NCI-H748 treated with DMSO at 0.1 percent for 48 hours (cell line): ENCODE data around the gene MAD1L1.

ENCODE experiments used
- DNase-seq: peaks from one replicate; lab custom pipeline; 2025; lab: John Stamatoyannopoulos, UW

The MAD1L1 gene

DNA sequence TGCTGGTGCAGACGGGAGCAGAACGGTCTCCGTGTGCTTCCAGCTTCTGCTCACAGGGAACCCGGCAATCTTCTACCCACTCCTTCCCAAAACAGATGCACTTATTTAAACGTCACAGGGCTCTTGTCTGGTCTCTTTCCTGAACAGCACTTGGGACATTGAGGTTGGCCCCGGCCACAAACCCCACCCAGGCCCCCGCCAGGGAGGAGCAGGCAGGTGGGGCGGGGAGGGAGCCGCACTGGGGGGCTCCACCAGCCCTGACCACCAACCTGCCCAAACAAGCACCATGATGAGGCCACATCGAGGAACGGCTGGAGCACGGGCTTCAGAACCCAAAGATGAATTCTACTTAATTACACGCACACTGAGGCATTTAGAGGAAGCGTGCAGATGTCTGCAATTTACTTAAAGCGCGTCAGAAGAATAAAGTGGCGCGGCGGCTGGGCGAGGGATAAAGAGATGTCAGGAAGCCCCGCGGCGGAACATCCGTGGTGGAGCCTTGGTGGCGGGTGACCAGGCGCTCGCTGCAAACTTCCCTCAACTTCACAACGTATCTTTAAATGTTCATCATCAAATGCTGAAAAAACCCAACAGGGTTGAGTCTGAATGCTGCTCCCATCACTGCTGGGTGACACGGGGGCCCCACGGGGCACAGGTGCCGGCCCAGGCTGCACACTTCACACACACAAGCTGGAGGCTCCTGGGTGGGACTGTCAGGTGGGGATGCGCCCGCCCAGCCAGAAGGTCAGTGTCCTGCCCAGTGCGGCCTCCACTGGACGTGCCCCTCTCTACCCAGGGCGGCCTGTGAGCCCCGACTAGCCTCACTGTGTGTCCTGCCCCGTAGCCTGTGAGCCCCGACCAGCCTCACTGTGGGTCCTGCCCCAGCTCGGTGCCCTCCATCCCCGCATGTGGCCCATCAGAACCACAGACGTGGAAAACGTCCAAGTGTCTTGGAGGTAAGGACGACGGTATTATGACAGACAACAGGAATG, 279.2 kb downstream of the MAD1L1 start:
- no peak for DNase-seq

DNA sequence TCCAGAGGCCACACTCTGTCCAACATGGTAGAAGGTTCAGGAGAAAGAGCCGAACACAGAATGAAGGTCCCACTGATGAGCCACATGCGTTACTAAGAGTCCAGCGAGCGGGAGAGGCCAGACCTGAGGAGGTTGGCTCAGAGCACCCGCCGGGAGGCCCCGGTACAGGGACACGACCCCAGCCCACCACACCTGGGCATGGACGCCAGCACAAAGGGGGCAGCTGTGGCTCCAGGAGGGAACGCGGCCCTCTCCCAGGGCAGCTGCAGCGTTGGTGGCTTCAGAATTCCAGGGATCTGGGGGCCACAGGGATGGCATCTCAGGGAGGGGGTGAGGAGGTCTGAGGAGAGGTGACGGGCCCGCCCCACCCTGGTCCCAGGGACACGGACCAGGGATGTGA, 280.0 kb downstream of the MAD1L1 start:
- no peak for DNase-seq

DNA sequence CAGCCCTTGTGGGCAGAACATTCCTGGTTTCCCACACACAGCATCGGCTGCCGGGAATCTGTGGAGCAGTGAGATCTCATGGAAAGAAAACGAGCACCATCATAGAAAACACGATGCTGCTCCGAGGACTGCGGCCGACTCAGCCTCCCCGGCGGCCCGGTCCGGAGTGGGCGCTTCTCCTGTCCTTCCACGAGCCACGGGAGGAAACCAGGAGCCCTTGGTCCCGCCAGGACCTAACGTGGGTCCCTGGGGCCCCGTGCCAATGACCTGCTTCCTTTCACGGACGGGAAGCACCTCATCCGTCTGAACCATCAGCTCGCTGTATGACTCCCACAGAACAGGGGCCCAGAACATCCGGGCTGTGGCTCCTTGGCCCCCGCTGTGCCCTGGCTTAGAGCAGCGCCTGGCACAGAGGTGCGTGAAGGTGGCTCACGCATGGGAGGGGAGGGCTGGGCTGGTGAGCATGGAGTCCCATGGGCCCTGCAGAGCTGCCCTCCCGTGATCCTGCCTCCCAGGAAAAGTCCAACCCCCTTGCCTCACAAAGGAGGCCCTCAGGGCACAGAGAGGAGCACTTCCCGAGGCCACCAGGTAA, 280.5 kb downstream of the MAD1L1 start:
- no peak for DNase-seq

DNA sequence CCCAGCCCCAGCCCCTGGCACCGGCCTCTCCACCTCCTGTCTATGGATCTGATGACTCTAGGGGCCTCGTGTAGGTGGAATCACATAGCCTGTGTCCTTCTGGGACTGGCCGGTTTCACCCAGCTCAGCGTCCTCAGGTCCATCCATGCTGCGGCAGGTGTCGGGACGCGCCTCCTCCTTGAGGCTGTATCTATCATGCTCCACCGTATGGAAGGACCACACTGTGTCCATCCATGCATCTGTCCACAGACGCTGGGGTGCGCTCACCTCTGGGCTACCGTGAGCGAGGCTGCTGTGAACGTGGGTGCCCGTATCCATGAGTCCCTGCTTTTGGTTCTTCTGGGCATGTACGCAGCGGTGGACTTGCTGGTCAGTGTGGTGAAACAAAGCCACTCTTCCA, 281.1 kb downstream of the MAD1L1 start:
- no peak for DNase-seq

DNA sequence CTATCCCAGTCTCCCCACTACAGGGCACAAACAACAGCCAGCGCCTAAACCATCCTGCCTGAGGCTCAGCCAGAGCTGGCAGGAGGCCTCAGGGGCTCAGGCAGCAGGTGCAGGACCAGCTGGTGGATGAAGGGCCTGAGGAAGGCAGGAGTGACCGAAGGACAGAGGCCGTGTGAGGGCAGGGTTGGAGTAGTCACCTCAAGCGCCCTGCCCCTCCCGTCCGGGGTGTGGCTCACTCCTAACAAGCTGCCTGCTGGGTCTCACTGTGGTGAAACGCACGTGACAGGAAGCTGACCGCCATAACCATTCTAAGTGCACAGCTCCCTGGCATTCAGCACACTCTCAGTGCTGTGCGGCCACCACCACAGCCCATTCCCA, 281.6 kb downstream of the MAD1L1 start:
- peak; percentile 38 for DNase-seq

DNA sequence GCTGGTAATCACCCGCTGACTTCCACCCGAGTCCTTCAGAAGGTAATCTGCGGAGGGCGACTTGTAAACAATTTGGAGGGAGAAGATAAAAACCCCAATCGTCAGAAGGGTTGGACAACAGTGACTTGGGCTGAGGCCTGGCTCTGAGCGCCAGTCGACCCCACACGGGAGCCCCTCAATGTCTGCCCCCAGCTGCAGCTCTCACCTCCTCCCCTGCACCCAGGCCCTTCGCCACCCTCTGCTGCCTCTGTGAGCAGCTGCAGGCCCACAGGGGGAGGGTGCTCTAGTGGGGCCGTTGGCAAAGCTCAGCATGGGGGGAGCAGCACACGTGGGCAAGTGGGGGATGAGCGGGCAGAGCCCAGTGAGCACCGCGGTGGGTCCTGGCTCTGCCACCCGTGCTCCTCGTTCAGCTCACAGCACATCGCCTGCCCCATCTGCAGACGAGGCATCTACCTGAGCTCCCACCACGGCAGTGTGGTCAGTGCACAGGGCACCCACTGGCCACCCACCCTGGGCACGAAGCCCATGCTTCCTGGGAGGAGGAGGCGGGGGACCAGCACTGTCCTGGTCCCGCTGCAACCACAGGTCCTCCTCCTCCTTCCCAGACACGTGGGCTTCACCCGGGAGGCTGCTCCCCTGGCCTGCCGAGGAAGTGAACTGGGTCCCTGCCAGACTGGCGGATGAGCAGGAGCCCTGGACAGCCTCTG, 282.1 kb downstream of the MAD1L1 start:
- DNase-seq = no peak

DNA sequence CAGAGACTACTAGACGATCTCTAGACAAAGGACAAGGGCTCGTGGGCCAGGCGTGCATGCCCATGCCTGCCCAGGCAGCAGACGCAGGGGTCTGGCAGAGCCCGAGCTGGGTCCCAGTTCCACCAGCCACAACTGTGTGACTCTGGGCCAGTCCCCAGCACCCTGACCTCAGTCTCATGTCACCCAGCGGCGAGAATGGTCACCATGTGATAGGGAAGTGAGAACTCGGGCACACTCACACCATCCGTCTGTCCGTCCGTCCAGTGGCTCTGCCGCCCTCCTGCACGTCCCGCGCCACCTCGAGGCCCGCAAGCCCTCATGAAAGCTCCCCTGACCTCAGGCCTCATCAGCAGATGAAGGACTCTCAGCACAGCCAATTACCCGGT, 282.7 kb downstream of the MAD1L1 start:
- no peak for DNase-seq

DNA sequence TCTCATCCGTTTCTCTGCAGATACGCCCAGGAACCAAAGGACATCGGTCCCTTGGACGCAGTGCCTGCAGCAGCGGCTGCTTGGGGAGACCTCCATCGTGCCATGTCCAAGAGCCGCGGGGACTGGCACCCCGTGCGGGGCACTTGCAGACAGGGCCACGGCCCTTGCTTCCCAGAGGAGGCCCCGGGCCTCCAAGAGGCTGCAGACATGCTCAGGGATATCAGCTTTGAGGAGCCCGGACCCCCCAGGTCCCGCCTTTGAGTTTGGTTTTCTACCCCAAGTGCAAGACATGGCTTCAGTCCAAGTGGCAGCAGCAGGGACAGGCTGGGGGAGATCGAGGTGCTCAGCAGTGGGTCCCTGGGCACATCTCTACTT, 283.1 kb downstream of the MAD1L1 start:
- no peak for DNase-seq

DNA sequence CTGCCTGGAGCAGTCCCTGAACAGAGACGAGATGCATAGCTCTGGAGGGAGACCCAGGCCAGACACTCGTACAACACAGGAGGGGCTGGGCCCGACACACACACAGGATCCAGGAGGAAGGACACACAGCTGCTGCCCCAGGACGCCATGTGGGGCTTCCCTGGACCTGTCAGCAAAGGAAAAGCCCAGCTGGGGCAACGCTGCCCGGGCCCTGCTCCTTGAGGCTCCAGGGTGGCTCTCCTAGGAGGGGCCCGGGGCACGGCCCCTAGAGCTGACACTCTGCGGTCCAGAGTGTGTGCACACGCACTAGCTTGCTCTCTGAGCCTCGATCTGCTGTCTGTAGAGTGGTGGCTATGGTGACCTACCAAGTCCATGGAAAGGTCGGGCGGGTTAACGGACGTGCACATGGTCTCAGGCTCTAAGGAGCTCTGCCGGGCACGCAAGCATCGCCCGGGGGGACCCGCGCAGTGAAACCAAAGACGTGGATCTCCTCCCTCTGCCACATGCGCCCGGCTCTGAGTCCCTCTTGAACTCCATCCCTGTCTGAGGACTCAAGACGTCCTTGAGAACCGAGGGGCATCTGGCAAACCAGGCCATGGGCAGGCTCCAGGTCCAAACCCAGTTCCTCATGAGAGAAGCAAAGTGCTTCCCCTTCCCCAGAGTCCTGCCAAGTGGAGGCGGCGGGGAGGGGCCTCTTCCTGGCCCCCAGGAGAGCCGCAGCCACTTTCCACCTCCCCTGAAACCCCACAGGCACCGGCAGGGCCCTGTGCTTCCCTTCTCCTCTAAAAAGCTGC, 283.7 kb downstream of the MAD1L1 start:
- no peak for DNase-seq

DNA sequence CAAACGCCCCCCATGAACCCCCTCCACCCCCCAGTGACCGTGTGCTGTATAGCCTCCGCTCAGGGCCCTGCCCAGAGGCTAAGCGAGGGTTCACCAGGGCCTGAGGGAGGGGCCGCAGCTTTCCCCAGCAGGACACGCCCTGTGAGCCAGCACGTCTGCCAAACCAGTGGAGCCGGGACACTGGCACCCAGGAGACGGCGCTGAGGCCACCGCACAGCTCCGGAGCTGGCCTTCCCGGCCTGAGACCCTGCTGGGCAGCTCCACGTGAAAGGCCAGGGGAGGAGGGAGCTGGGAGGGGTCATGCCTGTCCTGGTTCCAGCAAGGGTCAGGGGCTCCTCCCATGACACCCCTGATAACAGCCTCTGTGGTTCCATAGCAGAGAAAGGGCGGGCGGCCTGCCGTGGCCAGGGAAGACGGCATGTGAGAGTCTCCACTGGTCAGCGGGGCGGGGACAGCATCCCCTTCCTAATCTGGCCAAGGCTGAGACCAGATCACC, 284.4 kb downstream of the MAD1L1 start:
- DNase-seq = no peak

DNA sequence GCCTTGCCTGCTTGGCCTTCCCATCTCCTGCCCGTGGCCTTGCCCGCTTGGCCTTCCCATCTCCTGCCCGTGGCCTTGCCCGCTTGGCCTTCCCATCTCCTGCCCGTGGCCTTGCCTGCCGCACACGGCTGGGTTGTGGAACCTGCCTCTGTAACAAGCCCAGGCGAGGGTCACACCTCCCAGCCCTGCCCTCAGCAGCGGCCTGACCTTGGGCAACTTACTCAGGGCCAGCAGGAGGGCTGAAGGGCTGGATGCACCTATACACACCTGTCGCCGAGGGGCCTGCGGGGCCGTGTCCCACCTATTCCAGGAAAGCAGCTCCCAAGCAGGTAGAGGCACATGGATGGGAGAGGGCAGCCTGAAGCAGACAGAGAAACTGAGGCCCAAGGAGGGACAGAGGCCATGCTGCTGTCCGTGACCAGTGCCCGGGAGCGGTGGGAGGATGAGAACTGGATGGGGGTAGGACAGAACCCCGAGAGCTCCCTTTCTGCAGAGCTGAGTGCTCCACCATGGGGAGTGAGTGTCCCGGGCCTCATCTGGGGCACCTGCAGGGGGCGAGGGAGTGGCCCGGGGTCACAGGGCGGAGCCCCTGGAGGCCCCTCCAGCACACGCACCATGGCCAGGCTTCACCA, 285.0 kb downstream of the MAD1L1 start:
- DNase-seq = no peak

DNA sequence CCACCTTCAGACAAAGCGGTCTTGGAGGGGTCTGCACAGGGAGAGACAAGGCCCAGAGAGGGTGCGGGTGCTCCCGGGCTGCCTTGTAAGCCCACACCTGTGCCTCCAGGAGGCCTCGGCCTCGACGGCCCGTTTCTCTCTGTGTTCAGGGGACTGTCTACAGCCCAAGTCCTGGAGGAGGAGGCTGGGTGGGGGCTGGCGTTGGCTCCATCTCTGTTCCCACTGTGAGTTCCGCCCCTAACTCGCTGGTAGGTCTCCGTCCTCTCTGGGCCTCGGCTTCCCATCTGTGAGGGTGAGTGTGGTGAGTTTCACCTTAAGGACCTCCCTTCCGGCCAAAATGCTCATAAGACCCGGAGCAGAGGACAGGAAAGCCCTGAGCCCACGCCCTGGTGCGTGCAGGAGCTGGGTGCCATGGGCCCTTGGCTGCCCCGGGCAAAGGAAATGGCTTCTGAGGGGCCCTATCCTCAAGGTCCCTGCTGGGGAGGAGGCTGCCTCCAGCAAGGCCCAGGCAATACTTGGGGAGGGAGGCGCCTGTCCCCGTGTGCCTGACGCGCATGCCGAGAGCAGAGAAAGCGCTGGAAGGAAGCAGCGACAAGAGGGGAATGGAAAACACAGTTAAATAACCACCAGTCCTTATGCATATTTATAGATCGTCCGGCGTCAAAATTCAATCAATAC, 285.8 kb downstream of the MAD1L1 start:
- DNase-seq = no peak

DNA sequence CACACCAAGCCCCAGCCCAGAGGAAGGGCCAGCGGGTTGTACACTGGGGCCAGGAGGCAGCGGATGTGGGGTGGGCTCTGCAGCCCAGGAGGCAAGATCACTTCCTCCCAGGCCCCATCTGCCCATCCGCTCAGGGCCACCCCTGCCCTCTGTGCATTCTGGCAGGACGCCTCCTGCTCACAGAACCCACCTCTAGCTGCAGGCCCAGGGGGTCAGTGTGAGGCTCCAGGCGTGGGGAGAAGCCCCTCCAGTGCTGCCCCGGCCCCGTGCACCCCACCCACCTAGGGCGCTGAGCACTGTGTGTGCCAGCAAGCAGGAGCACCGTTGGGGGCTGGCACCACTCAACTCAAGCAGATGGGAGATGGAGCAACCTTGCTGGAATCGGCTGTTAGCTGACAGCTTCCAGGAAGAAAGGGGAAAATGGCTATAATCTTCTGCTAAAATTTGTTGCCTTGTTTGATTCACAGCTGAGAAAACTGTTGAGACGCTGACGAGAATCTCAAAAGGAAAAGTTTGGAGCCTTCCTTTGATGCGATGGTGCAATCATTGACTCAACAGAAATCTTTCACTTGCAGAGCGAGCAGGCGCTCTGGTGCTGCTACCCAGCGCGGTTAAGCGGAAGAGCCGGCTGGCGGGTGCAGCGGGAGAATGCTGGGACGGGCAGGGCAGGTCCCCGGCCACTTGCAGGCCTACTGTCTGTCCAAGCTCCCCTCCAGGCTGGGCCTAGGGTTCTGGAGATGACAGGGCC, 286.5 kb downstream of the MAD1L1 start:
- DNase-seq = no peak

DNA sequence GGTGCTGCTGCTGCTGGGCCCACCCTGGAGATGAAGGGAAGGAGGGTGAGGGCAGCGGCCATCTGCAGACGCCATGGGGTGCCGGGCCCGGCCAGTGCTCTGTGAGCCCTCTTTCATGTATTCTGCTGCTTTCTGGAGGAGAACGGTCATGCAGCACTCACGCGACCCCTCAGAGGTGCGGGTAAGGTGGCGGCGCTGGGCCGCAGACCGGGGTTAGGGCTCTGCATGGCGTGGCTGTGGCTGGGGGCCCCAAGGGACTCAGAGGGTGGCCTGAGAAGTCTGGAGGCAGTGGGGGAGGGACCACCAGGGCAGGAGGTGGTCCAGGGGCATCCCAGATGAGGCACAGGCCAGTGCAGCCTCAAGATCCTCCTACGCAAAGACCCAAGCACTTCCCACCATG, 287.2 kb downstream of the MAD1L1 start:
- no peak for DNase-seq

DNA sequence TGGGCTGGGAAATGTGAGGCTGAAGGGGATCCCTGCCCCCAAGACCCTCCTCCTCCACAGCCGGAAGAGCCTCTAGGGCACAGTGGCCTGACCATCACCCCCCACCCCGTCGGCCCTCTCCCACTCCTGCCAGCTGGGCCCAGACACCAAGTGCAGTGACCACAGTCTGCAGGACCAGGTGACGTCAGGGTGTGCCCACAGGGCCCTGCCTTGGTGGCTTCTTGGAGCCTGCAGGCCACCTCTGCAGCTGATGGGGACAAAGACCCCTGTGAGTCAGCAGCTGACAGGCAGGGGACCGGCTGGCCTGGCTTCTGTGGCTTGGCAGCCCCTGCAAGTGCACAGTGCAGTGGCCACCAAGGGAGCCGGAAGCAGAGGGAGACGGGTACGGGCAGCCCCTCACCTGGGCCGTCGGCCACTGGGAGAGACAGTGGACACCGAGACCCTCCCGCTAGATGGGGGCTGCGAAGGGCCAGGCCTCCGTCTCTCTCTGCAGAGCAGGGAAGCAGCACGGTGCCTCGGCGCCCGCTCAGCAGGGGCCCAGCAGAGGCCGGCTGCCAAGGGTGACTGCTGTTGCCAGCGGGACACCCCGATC, 288.0 kb downstream of the MAD1L1 start:
- no peak for DNase-seq

DNA sequence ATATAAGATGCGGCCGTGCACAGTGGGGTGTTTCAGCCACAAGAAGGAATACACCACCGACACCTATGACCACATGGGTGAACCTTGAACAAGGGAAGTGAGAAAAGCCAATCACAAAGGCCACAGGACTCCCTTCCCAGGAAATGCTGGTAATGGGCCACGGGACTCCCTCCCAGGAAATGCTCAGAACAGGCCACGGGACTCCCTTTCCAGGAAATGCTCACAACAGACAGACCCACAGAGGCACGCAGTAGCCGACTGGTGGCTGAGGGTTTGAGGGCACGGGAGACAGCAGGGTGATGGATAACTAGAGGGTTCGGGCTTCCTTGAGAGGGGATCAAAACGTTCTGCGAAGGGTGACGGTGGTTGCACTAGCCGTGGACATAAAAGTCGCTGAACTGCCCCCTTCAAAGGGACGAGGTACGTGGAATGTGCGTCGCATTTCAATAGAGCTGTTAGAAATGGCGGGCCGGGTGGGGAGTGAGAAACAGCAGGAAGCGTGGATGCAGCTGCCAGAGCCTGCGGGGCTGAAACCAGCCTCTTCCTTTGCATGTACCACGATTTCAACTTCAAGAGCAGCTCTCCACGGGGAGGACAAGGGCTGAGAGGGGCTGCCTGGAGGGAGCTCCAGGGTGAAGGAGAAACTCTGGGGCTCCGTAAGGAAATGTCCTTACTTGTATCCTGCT, 288.7 kb downstream of the MAD1L1 start:
- DNase-seq = no peak

DNA sequence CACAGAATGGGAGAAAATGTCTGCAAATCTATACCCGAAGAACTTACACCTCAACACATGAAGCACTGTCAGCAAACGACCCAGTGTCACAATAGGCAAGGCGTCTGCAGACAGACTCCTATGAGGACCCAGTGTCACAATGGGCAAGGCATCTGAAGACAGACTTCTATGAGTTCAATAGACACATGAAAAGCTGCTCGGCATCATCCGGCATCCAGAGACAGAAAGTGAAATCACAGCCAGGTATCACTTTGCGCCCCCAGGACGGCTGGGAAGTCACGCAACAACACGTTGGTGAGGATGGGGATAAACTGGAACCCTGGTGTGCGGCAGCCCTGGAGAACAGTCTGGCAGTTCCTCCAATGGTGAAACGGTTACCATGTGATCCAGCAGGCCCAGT, 289.4 kb downstream of the MAD1L1 start:
- no peak for DNase-seq

DNA sequence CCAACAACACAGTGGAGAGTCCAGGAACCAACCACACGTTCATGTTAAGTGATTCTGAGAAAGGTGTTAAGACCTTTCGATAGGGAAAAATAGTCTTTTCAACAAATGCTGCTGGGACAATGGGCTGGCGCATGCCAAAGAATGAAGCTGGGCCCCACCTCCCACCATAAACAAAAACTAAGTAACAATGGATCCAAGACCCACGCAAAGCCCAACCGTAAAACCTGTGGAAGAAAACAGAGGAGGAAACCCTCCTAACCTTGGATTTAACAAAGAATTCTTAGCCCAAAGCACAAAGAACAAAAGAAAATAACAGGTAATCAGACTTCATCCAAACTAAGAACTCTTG, 289.8 kb downstream of the MAD1L1 start:
- no peak for DNase-seq

DNA sequence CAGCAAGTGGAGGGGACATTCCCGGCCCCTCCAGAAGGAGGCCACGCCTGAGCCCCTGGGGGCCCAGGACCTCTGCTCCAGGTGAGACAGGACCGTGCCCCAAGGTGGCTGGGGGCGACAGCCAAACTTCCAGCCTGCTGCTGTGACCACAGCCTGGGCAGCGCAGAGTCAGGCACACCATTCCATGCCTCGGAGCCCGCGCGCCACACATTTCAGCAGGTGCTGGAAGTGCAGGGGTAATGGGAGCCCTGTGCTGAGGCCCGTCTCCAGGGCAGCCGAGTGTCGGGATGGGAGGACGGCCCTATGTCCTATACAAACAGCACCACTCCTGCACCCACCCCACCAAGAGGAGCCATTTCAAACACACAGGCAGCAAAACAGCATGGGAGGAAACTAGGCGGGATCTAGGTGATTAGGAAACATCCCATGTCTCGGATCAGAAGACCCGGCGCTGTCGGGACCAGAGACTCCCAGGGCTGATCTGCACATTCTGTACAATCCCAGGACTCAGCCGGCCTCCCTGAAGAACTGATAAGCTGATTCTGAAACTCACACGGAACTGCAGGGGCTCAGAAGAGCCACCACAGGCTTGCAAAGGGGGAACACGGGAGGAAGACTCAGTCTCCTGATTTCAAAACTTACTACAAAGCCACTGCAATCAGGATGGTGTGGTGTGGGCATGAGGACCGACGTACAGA, 290.4 kb downstream of the MAD1L1 start:
- no peak for DNase-seq
